HuH-7.5 (cell line): ENCODE measurements around the gene ADRB1.

ENCODE experiments used
- DNase-seq: peaks from one replicate; pipeline ENCODE4 v3.0.0; 2011; ENCODE audit warnings: low spot score

ADRB1 gene

DNA sequence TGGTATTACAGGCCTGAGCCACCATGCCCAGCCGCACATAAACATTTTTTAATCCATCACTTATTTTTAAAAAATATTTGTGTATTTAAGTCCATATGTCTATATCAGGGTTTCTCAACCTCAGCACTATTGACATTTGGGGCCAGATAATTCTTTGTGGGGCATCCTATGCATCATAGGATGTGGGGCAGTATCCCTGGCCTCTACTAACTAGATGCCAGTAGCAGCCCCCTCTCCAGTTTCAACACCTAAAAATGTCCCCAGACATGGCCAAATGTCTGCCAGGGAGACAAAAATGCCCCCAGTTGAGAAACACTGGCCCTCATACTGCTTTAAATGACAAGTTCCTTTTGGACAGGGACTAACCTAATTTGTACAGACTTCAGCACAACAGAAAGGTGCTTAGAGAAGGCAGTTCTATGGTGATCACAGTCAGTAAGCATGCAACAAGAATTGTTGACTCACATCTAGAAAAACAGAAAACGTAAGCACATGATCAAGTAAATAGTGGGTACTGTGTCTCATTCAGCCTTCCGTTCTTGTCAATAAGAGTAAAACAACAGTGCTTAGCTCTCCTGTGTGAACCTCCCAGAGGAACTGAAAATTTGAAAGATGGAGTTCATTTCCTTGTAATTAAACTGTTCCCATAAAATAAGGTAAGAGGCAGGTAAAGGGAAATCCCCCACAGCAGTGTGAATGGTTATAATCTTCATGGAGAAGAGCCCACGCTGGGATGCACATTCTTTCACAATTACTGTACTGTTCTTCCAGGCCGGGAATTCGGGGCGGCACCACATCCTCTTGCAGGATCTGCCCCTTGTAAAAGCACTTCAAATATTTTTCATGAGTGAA lies 17.3 kb upstream of the ADRB1 start:
- DNase-seq: no peak

DNA sequence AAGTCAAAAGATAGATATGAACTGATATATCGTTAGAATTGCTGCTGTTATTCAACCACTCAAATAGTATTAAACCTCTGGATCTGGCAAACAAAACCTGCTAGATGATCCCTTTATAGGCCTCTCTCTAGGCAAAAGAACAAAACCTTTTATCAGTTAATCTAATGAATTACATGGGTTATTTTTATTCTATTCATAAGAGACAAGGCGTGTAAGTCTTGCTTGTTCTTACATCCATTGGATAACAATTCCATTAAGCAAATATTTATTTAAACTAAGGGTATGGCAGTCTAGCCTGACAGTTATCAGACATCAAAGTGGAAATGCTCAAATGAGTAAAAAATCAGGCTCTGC lies 16.6 kb upstream of the ADRB1 start:
- no peak for DNase-seq

DNA sequence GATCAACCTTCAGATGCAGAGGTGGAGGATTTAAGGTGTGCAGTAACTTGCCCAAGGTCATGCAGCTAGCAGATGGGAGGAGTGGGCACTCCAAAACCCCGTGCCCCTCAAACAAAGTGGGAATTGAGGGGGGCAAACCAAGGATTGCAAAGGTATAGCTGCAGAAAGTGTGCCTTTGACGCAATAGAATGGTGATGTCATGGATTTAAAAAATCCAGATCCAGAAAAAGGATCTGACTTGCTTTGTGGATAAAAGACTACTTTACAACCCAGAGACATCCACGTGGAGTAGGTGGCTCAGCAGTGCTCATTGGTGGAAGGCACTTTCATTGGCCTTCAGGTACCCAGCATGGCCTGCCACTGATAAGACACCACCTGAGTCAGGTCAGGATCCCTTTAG lies 15.7 kb upstream of the ADRB1 start:
- DNase-seq: no peak

DNA sequence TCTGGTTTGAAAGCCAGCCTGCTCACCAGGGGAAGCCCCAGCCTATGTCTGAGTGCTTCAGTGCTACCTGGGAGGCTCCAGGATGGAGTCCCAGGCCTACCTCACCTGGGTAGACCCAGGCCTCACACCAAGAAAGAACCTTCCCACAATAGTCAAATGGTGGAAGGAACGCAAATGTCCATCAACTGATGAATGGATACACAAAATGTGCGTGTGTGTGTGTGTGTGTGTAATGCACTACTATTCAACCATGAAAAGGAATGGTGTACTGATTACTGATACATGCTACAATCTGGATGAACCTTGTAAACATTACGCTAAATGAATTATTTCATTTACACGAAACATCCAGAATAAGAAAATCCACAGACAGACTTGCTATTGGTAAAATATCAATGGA lies 15.2 kb upstream of the ADRB1 start:
- no peak for DNase-seq

DNA sequence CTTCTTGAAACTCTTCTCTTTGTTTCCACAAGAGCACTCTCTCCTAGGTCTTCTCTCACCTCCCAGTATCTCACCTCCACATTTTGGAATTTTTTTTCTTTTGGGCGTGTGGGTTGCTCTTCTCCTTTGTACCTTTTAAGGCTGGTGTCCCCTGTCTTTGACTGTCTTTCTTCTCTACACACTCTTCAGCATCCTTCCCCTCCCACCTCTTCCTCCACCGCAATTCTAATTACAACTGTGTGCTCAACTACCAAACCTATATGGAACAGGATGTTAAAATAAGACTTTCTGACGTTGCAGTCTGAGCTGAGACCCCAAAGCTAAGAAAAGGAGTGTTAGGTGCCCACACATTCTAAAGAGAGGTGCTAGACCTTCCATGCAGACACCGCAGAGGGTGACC lies 14.0 kb upstream of the ADRB1 start:
- no peak for DNase-seq

DNA sequence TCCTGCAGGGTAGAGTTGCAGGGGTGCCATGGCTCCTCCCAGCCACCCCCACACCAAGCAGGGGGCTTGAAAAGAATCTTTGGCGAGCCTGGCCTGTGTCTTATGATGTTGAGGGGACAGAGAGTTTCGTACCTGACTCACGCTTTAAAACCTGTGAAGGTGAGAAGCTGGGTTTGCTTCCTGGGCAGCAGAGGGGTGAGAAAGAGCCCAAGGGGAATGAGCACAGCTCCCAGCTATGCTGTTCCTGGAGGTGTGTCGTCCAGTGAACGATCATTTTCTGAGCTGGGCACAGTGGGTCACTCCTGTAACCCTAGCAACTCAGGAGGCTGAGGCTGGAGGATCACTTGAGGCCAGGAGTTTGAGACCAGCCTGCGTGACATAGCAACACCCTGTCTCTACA lies 13.5 kb upstream of the ADRB1 start:
- DNase-seq: no peak

DNA sequence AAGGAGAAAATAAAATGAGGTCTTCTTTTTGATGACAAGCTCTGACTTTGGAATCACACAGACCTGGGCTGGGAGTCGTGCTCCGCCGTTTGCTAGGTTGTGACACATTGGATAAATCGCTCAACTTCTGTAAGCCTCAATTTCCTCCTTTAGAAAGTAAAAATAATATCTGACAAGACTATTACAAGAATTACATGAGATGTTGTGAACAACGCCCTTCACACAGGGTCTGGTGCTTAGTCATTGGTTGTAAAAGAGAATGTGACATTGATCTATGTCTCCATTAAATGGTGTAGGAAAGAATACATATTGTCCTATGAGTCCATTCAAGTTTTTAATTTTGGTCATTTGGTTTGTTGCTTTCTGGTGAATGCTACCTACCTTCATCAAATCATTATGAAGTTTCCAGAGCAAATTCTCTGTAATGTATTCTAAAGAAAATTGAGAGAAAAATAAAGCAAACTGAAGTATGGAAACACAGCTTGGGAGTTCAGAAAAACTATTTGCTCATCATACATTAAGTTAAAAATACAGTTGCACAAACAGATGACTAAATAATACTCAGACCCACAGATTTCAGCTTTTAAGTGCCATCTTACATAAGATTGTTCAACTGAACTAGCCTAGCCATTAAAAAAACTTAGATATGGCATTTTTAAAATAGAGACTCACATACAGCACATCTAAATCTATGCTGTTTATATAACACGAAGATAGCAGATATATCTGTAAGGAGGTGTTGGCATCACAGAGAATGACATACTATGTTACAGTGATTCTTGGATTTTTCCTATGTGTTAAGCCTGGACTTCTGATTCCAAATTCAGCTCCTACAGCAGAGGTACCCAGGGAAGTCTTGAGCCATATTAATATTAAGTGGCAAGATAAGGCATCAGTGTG lies 12.3 kb upstream of the ADRB1 start:
- no peak for DNase-seq

DNA sequence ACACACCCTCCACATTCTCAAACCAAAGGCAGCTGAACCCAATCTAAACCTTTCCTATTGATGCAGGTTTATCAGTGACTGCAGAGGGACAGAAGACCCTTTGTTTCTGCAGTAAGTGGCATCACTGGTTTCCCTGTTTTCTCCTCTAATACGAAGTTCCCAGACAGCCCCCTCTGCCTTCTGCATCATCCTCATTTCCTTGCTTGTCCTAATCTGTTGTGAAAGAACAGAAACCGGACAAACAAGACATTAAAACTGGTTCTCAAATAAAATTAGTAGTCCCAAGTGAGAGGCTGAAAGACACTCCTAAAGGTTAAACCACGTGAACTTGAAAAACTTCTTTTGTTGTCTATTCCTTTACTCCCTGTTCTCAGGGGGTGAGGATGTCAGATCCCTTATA lies 10.1 kb upstream of the ADRB1 start:
- no peak for DNase-seq

DNA sequence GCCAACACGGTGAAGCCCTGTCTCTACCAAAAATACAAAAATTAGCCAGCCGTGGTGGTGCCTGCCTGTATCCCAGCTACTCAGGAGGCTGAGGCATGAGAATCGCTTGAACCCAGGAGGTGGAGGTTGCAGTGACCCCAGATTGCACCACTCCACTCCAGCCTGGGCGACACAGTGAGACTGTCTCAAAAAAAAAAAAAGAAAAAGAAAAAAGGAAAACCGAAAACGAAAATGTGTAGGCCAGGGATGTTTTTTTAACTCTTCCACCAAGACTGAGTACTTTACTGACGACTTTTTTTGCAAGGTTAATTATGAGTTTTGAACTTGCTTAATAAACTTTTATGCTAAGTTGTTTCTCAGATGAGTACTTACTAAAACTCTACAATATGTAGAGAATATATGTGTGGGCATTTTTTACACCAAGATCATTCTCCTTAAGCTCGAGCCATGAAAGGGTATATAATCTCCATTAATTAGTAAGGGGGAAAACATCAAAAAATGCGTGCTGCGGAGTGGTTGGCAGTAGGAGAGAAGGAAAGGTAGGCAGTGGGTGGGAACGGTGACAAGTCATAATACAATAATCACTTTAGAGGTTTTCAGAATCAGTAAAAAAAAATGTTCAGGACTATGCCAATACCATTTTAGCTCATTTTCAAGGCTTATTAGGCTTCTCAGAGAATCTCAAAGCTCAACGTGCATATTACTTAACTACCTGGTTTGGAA lies 8.6 kb upstream of the ADRB1 start:
- DNase-seq: no peak

DNA sequence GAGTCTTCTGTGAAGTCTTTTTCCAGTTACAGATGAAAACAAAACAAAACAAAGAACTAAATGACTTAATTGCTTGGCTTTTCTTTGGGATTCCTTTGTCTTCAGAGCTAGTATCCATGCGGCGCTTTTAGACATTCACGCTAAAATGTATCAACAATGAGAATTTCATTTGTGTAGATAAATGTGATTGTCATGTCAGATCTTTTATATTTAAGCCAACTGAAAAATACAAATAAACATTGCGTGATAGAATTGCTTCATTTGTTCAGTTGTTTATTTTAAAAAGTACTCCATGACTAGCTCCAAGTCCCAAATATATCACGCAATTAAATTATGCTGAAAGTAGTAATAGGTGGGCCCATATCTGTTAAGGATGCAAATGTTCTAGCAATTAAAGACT lies 7.9 kb upstream of the ADRB1 start:
- no peak for DNase-seq

DNA sequence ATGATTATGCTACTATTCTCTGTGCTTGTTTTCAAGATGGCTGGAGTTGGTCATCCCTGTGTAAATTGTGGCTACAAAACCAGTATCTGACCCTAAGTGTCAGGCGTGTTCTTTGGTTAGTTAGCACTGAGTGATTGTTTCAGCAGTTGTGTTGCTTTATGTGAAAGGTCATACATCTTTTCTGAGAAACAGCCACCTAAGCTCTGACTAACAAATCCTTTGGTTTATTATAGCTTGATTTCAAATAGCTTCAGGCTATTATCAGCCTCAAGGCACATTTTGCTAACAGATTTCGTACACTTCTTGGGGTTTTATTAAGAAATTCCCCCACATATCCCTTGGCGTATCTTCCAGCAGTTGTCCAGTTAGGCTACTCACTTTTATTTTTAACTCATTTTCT lies 4.8 kb upstream of the ADRB1 start:
- no peak for DNase-seq

DNA sequence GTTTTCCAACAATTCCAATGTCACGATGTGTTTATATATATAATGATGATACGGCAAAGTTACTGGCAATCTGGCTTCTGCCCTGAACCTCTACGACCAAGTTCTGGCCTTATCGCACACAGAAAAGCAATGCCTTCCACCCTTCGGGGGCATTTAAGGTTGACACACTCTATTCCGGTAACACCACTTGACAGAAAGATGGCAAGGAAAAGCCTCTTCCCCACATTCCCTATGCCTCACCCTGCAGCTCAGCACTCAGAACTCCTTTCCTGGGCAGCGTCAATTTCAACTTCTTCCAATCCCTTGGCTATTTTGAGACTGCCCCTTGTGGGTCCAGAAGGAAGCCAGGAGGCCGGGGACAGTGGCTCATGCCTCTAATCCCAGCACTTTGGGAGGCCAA lies 2.5 kb upstream of the ADRB1 start:
- no peak for DNase-seq

DNA sequence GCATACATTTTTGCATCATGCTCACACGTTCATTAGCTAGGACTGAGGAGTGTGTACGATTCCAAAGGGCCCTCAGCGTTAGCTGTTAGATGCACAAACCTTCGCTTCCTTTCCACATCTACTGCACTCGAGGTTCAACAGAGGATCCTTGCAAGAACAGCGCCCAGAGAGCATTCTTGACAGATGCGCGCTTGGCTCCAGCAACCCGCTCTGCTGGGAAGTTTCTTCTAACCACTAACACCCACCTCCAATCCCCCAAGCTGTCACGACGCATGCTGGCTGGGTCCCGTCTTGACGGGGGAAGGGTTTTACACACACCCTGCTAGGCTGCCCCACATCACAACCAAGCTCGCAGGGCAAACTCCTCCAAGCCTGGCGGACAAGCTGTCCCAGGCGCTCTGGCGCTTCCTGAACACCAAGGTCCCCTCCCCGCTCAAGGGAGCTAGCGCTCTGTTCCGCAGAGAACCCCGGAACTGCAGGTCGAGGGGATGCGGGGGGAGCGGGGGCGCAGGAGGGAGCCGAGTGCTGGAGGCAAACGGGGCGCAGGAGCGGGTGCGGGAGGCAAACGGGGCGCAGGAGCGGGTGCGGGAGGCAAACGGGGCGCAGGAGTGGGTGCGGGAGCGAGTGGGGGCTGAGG lies 653 bp upstream of the ADRB1 start:
- peak; percentile 79 for DNase-seq

DNA sequence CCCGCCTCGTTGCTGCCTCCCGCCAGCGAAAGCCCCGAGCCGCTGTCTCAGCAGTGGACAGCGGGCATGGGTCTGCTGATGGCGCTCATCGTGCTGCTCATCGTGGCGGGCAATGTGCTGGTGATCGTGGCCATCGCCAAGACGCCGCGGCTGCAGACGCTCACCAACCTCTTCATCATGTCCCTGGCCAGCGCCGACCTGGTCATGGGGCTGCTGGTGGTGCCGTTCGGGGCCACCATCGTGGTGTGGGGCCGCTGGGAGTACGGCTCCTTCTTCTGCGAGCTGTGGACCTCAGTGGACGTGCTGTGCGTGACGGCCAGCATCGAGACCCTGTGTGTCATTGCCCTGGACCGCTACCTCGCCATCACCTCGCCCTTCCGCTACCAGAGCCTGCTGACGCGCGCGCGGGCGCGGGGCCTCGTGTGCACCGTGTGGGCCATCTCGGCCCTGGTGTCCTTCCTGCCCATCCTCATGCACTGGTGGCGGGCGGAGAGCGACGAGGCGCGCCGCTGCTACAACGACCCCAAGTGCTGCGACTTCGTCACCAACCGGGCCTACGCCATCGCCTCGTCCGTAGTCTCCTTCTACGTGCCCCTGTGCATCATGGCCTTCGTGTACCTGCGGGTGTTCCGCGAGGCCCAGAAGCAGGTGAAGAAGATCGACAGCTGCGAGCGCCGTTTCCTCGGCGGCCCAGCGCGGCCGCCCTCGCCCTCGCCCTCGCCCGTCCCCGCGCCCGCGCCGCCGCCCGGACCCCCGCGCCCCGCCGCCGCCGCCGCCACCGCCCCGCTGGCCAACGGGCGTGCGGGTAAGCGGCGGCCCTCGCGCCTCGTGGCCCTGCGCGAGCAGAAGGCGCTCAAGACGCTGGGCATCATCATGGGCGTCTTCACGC lies 825 bp downstream of the ADRB1 start:
- peak; percentile 43 for DNase-seq

DNA sequence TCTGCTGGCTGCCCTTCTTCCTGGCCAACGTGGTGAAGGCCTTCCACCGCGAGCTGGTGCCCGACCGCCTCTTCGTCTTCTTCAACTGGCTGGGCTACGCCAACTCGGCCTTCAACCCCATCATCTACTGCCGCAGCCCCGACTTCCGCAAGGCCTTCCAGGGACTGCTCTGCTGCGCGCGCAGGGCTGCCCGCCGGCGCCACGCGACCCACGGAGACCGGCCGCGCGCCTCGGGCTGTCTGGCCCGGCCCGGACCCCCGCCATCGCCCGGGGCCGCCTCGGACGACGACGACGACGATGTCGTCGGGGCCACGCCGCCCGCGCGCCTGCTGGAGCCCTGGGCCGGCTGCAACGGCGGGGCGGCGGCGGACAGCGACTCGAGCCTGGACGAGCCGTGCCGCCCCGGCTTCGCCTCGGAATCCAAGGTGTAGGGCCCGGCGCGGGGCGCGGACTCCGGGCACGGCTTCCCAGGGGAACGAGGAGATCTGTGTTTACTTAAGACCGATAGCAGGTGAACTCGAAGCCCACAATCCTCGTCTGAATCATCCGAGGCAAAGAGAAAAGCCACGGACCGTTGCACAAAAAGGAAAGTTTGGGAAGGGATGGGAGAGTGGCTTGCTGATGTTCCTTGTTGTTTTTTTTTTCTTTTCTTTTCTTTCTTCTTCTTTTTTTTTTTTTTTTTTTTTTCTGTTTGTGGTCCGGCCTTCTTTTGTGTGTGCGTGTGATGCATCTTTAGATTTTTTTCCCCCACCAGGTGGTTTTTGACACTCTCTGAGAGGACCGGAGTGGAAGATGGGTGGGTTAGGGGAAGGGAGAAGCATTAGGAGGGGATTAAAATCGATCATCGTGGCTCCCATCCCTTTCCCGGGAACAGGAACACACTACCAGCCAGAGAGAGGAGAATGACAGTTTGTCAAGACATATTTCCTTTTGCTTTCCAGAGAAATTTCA lies 1.7 kb downstream of the ADRB1 start:
- DNase-seq: peak; percentile 29

DNA sequence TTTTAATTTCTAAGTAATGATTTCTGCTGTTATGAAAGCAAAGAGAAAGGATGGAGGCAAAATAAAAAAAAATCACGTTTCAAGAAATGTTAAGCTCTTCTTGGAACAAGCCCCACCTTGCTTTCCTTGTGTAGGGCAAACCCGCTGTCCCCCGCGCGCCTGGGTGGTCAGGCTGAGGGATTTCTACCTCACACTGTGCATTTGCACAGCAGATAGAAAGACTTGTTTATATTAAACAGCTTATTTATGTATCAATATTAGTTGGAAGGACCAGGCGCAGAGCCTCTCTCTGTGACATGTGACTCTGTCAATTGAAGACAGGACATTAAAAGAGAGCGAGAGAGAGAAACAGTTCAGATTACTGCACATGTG lies 2.4 kb downstream of the ADRB1 start:
- DNase-seq: no peak

DNA sequence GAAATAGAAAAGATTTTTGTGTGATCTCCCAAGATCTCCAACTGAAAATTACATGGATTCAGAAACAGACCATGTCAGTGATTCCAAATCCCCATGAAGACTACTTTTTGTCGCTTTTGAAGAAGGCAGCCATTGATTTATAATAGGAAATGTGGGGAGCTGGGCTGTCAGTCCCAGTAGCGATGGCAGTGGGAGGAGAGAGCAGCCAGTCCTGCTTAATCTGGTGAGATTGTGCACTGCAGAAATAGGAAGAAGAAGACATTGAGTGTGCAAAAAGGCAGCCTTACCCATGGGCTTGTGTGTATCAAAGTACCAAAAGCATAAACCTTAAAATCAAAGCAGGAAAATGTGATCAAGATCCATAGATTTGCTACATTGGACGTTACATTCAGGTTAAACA lies 4.8 kb downstream of the ADRB1 start:
- DNase-seq: no peak

DNA sequence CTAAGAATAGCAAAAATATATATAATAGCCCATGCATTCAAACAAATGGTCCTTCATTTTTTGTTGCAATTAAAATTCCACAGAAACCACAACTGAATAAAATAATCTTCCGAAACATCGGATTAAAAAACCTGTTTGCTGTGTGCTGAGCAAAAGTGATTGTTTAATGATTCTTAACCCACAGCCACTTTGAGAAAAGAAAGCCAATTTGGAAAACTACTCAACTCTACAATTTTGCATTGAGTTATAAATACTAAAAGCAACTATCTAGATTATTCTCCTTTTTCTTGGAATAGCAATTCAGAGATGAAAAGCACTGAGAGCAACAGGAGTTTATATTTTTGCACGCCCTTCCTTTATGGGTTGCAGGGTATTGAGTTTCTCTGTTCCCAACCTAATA lies 8.0 kb downstream of the ADRB1 start:
- no peak for DNase-seq

DNA sequence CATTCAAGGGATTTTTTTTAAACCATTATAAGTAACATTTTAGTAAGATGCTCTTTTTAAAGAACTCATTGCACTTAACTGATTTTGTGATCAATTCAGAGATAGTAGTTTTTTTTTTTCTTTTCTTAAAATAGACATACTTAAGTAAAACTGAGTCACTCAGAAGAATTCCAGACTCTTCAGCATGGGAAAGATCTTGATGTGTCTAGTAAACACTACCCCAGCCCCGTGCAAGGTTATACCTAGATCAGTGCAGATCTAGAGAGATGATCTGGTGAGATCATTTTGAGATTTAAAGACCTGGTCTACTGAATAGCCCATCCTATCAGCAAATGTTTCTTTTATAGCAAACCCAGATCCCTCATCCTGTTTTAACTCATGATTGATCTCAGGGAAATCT lies 8.6 kb downstream of the ADRB1 start:
- no peak for DNase-seq

DNA sequence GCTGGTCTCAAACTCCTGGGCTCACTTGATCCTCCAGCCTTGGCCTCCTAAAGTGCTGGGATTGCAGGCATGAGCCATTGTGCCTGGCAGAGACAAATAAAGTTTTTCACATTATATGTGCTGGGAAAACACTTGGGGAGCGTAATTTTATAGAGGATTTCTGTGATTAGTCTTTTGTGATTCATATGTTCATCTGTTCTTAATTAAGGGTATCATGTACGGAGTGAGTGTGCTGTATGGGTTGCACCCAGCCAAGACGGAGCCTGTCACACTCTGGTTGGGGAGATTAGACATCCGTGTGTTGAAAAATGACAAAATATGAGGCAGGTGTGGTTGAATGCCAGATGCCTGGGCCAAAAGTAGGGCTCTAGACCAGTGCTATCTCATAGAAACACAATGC lies 10.3 kb downstream of the ADRB1 start:
- DNase-seq: no peak
